Measurements from ENCODE around the gene MFF. TPM values are rescaled to one million over a fixed set of nuclear protein-coding genes. Genes with fewer than 3 reads are reported as not detected.

Gene MFF
- total RNA-seq, 2 donors from 2014 or later = 86.9 to 141 TPM

DNA sequence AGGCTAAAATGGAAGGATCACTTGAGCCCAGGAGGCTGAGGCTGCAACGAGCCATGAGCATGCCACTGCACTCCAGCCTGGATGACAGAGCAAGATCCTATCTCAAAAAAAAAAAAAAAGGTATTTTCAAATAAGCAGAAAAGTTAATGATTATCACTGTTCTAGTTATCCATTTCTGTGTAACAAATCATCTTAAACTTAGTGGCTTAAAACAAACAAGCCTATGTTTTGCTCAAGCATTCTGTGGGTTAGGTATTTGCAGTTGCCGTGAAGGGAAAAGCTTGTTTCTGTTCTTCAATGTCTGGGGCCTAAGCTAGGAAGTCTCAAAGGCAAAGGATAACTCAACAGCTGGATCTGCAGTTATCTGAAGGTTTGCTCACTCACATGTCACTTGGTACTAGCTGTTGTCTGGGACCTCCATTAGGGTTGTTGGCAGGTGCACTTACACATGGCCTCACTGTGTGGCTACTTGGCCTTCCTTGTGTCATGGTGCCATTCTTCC lies 14.1 kb downstream of the MFF start:
- ATAC-seq = peak; percentile 60
- H3K36me3 ChIP-seq (replicated peaks in 1 of 2; ENCODE audit: insufficient read depth in 1 of 2, low read depth in 2 of 2) = peaks cover 0 to 6% of the 10 kb centered on the region in 2 donors
- peaks cover 12% of the 10 kb centered on the region for H3K4me1 ChIP-seq
- intact Hi-C loops (cut with DNase I) = no loop called here
- H3K27me3 ChIP-seq = no peaks in the 10 kb centered on the region
- H3K9me3 ChIP-seq = no peaks in the 10 kb centered on the region
- no peak for DNase-seq
- no peak for TF ChIP-seq POLR2A (IDR thresholded peaks at IDR 0.05)
- TF ChIP-seq CTCF (IDR thresholded peaks at IDR 0.05) = no peak
- H3K27ac ChIP-seq = peak overlapping the region in 2 of 4 donors; percentile 5 to 56
- 38 to 51% methylated on average over 2 of the region's 2 CpGs for WGBS, 2 donors
- no peak overlapping the region for H3K4me3 ChIP-seq

DNA sequence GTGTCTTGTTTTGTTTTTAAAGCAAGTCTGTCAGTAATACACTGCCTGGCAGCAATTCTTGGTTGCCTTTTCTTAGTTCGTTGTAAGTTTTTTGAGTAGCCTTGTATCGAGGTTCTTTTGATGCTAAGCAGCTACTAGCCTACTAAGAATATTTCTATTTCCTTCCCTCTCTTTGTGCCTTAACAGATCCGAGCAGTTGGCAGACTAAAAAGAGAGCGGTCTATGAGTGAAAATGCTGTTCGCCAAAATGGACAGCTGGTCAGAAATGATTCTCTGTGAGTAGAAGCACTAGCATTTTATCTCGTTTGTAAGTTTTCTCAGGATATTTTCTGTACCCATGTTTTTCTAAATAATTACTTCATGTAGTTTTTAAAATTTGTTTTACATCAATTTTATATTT lies 15.1 kb downstream of the MFF start:
- no peaks in the 10 kb centered on the region for H3K9me3 ChIP-seq
- H3K4me1 ChIP-seq = peaks cover 12% of the 10 kb centered on the region
- peaks cover 0 to 4% of the 10 kb centered on the region in 2 donors for H3K36me3 ChIP-seq (replicated peaks in 1 of 2; ENCODE audit: insufficient read depth in 1 of 2, low read depth in 2 of 2)
- DNase-seq (no peak), ATAC-seq (no peak)
- H3K4me3 ChIP-seq = no peak overlapping the region
- no peaks in the 10 kb centered on the region for H3K27me3 ChIP-seq
- 75 to 78% methylated on average over 6 of the region's 6 CpGs for WGBS, 2 donors
- H3K27ac ChIP-seq = no peak overlapping the region
- no peak for TF ChIP-seq POLR2A (IDR thresholded peaks at IDR 0.05)
- no peak for TF ChIP-seq CTCF (IDR thresholded peaks at IDR 0.05)
- intact Hi-C loops (cut with DNase I) = no loop called here

DNA sequence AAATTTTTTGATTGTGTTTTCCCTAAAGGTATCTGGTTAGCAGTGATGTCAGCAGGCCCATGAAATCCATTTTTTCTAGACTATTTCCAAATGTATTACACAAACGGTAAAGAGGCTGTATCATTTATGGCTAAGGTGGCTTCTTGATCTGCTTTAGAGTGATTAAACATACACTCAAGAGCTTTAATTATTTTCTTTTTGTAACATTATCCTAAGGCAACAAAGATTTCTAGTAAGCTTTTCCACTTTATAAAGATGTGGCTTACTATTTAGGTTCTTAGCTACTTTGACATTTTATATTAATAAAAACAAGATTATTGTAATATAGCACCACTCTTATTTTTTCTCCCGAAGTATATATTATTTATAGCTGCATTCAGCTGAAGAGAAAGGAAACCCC lies 16.5 kb downstream of the MFF start:
- intact Hi-C loops (cut with DNase I) = no loop called here
- TF ChIP-seq POLR2A (IDR thresholded peaks at IDR 0.05) (no peak), CTCF (IDR thresholded peaks at IDR 0.05) (no peak)
- Histone ChIP-seq H3K27me3 (no peaks in the 10 kb centered on the region), H3K36me3 (replicated peaks in 1 of 2; ENCODE audit: insufficient read depth in 1 of 2, low read depth in 2 of 2) (peaks cover 0 to 6% of the 10 kb centered on the region in 2 donors), H3K9me3 (no peaks in the 10 kb centered on the region), H3K27ac (no peak overlapping the region), H3K4me1 (peaks cover 12% of the 10 kb centered on the region), H3K4me3 (no peak overlapping the region)
- ATAC-seq (no peak), DNase-seq (no peak)
- WGBS, 2 donors = 88 to 93% methylated on average over 2 of the region's 2 CpGs

DNA sequence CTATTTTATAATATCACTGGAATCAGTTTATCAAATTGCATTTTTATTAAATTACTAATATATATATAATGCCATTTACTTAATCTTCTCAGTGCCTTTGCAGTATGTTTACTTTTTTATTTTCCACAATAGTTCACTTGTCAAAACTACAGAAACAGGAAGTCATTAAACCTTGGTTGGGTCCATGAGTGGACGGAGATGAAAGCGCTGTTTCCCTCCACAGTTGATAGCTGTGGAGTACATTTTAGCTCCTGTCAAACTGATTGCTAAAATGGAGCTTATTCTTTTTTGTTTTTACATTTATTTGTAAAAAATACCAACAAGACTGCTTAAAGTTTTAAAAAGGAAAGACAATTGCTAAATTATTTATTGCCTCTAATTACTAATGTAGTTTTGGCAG lies 19.2 kb downstream of the MFF start:
- no peak for ATAC-seq
- peaks cover 4% of the 10 kb centered on the region for H3K4me1 ChIP-seq
- H3K36me3 ChIP-seq (replicated peaks in 1 of 2; ENCODE audit: insufficient read depth in 1 of 2, low read depth in 2 of 2) = peaks cover 0 to 7% of the 10 kb centered on the region in 2 donors
- TF ChIP-seq CTCF (IDR thresholded peaks at IDR 0.05) = no peak
- TF ChIP-seq POLR2A (IDR thresholded peaks at IDR 0.05) = no peak
- H3K4me3 ChIP-seq = no peak overlapping the region
- DNase-seq = no peak
- no peaks in the 10 kb centered on the region for H3K27me3 ChIP-seq
- H3K27ac ChIP-seq = no peak overlapping the region
- intact Hi-C loops (cut with DNase I) = no loop called here
- H3K9me3 ChIP-seq = no peaks in the 10 kb centered on the region
- WGBS, 2 donors = 78 to 82% methylated on average over 2 of the region's 2 CpGs

DNA sequence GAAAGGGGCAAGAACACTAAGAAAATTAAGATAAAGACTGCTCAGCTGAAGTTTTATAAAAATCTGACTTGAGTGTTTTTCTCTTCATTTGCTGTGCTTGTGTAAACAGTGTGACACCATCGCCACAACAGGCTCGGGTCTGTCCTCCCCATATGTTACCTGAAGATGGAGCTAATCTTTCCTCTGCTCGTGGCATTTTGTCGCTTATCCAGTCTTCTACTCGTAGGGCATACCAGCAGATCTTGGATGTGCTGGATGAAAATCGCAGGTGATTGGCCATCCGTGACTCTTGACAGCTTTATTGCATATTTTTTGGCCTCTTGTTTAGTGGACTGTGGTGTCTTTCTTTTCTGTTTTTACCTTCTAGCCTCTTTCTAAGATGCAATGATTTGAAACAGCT lies 22.1 kb downstream of the MFF start:
- Histone ChIP-seq H3K4me1 (peaks cover 11% of the 10 kb centered on the region), H3K4me3 (no peak overlapping the region), H3K9me3 (no peaks in the 10 kb centered on the region), H3K27ac (no peak overlapping the region), H3K36me3 (replicated peaks in 1 of 2; ENCODE audit: insufficient read depth in 1 of 2, low read depth in 2 of 2) (peaks cover 0 to 7% of the 10 kb centered on the region in 2 donors), H3K27me3 (no peaks in the 10 kb centered on the region)
- WGBS, 2 donors = 86 to 90% methylated on average over 7 of the region's 7 CpGs
- intact Hi-C loops (cut with DNase I) = no loop called here
- ATAC-seq (no peak), DNase-seq (no peak)
- no peak for TF ChIP-seq POLR2A (IDR thresholded peaks at IDR 0.05)
- no peak for TF ChIP-seq CTCF (IDR thresholded peaks at IDR 0.05)

All from body of pancreas (tissue), 4 donors.